ENCODE data around the gene CARHSP1.
"Not testable (repeated sequence)": the region's sequence is repeated elsewhere in the genome, so short reads cannot be mapped to it uniquely, and the experiment has no call there.

The CARHSP1 gene

DNA sequence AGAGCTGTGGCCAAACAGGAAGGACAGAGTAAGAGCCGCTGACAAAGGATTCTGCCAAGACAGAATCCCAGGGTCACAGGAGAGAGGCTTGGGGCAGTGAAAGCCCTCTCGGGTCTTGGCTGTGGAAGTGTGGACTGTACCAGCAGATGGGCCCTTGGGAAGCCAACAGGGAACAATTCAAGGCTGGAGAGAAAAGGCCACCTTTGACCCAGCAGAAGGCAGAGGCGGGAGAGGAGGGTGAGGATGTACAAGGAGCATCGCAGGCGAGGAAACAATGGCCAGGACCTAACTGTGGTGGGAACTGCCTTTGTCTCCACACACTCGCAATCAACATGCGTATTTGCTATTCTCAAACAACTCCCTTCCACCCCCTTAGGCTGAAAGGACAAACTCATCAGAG is 15.7 kb downstream of the CARHSP1 start:
- no peak for DNase-seq

- no peak for DNase-seq
Measured at GRCh38 chr16:8852534-8852933, 16.3 kb downstream of the CARHSP1 start.

DNA sequence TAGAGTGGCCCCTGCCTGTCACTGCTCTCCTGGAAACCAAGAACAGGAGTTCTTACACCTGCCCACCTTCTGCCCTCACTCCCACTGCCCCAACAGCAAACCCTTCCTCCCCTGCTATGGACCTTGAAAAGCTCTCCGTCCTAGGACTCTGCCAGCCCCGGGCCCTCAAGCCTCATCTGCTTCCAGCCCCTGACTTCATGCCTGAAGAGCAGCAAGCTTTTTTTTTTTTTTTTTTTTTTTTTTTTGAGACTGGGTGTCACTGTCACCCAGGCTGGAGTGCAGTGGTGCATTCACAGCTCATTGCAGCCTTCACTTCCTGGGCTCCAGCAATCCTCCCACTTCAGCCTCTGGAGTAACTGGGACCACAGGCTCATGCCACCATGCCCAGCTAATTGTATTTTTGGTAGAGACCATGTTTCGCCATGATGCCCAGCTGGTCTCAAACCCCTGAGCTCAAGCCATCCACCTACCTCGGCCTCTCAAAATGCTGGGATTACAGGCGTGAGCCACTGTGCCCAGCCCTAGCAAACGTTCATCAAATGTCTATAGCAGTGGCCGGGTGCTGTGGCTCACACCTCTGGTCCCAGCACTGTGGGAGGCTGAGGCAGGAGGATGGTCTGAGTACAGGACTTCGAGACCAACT is 16.9 kb downstream of the CARHSP1 start:
- no peak for DNase-seq

GRCh38 chr16:8850279-8850885 is 18.4 kb downstream of the CARHSP1 start:
- DNase-seq, result no peak

DNA sequence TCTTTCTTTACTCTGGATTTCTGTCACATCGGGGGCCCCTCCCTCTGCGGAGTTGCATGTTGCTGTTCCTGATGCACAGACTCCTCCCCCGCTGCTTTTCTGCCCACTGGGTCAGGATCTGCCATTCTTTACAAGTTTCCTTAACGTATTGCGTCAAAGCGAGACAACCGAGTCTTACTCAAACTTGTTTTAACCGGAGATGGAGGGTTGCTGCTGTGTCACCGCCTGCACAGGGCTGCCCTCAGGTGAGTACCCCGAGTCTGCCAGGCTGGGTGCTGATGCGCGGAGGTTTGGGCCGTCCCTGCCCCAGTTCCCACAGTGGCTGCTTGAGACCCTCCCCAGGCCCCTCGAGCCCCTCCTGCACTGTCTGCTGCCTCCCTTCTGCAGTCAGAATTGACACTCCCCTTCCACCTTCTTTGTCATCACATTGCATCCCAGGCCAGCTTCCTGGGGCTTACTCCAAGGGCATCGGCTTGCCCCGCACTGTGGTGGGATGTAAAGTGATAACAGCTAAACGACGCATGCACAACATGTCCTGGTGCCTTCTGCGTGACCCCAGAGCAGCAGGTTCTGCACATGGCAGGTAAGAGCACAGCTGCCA is 19.3 kb downstream of the CARHSP1 start:
- DNase-seq, result no peak

- DNase-seq, result no peak
Measured at GRCh38 chr16:8848939-8849391, 19.8 kb downstream of the CARHSP1 start.

GRCh38 chr16:8848231-8848938 is 20.4 kb downstream of the CARHSP1 start:
- DNase-seq, result no peak

- no peak for DNase-seq
Measured at GRCh38 chr16:8847623-8848022, 21.2 kb downstream of the CARHSP1 start.

DNA sequence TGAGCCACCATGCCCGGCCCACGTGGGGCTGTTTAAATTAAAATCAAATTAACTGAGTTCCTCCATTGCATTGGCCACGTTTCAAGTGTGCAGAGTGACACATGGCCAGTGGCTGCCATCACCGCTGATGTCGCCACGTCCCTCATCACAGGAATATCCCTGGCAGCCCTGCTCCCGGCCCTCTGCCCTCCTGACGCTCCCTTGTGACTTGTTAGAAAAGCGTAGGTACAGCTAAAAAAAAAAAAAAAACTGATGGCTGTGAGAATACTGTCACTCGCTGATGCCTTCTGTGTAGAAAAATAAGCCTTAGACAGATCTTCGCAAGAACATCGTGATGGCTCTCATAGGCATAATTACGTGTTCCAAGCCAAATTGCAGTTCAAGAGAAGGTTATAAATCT is 21.7 kb downstream of the CARHSP1 start:
- no peak for DNase-seq

DNA sequence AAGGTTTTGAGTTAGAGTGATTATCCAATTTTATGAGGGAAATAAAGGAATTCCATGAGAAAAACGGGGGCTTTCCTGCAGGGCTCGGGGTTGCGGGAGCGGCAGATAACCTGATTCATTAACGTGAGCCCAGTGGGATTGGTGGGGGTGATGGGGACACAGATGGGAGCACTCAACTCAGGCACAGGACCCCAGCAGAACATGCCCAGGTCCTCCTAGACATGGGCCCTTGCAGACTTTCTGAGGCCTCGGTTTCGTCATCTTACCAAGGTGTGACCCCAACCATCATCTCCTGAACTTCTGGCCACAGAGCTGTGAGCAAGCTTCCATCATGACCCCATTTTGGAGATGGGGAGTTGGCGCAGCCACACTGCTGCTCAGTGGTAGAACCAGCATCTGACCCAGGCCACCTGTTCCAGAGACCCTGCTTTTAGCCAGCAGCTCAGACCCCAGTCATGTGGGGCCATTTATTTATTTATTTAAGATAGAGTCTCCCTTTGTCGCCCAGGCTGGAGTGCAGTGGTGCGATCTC is 22.3 kb downstream of the CARHSP1 start:
- DNase-seq, result no peak

GRCh38 chr16:8845699-8846298 is 23.0 kb downstream of the CARHSP1 start:
- no peak for DNase-seq

GRCh38 chr16:8843296-8843695 is 25.5 kb downstream of the CARHSP1 start:
- DNase-seq, result not testable (repeated sequence)

GRCh38 chr16:8842016-8842415 is 26.8 kb downstream of the CARHSP1 start:
- not testable (repeated sequence) for DNase-seq

- DNase-seq, result not testable (repeated sequence)
Measured at GRCh38 chr16:8837594-8837993, 31.2 kb downstream of the CARHSP1 start.

DNA sequence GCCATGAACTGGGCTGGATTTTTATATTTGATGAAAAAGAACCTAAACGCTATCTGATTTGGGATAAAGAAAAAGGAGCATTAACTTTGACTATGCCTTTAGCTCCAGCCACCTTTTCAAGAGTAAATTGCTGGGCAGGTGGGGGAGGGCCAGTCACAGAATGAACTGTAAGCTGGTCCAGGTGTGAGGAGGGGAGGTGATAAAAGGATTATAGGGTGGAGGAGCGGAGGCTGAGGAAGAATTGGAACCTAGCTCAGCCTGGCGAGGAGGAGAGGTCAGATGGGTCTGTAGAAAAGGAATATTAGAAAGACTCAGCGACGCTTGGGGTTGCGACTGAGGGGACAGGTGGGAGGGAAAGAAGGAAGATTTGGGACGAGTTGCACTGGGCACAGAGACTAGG is 32.0 kb downstream of the CARHSP1 start:
- not testable (repeated sequence) for DNase-seq

GRCh38 chr16:8832717-8833105 is 36.1 kb downstream of the CARHSP1 start:
- no peak for DNase-seq

GRCh38 chr16:8831871-8832716 is 36.7 kb downstream of the CARHSP1 start:
- no peak for DNase-seq

DNA sequence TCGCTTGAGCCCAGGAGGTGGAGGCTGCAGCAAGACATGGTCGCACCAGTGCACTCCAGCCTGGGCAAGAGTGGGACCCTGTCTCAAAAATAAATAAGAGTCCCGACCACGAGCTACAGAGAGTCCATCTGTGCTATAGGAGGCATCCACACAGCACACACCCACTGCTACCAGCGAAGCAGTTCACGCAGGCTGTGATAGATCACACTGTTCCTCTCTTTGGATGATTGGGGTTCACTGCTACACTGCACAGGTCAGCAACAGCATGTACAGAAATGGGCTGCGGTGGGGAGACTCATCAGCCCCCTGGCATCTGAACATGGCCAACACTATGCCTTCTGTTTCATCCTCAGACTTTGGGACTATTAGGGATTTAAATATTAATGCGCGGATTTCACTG is 37.4 kb downstream of the CARHSP1 start:
- no peak for DNase-seq

DNA sequence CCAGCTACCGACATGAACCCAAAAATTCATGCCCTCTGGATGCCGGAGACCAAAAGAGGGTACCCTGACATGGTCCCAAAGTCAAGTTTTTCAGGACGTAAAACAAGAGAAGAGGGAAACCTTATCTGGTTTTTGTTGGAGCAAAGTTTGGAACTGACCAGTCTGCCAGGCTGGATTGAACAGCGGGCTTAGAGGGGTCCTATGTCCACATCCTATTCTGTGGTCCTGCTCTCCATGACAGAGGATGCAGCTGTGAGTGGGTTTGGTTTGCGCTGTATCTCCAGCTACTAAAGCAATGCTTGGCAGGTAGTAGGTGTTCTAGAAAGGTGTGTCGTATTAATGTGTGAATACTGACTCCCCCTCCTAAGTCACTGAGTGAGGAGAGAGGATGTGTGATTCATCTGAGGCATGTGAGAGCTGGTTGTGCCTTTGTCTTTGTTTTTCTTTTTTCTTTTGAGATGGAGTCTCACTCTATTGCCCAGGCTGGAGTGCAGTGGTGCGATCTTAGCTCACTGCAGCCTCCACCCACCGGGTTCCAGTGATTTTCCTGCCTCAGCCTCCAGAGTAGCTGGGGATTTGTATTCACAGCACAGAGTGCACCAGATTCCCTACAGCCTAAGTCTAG is 40.2 kb downstream of the CARHSP1 start:
- DNase-seq, result no peak

- DNase-seq, result no peak
Measured at GRCh38 chr16:8826278-8826879, 42.4 kb downstream of the CARHSP1 start.

DNA sequence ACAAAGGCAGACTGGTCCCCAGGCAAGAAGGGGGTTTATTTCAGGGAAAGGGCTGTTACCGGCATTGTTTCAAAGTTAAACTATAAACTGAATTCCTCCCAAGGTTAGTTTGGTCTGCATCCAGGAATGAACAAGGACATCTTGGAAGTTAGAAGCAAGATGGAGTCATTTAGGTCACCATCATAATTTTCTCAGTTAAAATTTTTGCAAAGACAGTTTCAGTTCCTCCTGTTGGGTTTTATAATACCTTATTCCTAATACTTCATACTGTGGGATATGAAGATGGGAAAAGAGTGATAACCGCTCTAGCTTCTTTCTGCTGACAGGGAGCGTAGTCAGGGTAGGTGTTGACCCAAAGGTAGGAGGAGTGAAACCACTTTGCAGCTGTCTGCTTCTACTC is 46.4 kb downstream of the CARHSP1 start:
- no peak for DNase-seq
